NCI-H2107 treated with DMSO at 0.1 percent for 48 hours (cell line): ENCODE results near the gene VAV2.

Experiments
- DNase-seq: peaks from one replicate; lab custom pipeline; 2025; ENCODE audit not compliant: unreplicated experiment; lab: John Stamatoyannopoulos, UW

The VAV2 gene

DNA sequence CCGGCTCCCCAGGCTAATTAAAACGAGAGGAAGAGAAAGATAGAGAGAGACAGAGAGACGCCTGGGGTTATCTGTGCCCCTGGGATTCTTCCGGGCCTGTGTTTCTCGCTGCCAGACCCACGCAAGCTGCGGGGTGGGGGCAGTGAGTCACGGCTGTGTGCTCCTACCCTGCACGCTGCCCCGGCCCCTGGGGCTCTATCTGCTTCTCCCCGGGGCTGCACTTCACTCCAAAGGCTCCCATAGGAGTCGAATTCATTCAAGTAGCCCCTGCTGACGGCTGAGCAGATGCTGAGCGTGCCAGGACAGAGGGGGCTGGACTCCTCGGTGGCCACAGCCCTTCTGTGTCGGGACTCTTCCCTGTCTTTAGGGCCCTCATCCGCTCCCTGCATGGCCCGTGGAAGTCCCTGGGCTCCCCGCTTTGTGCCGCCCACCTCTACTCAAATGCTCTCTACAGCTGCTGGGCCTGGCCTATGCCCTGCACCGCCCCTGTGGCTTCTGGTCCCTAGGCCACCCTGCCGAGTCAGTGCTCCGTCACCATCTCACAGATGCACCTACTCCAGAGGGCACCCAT is 276.7 kb downstream of the VAV2 start:
- DNase-seq: no peak

GRCh38 chr9:133714606-133715294 is 277.4 kb downstream of the VAV2 start:
- DNase-seq: no peak

GRCh38 chr9:133713960-133714495 is 278.1 kb downstream of the VAV2 start:
- DNase-seq: no peak

DNA sequence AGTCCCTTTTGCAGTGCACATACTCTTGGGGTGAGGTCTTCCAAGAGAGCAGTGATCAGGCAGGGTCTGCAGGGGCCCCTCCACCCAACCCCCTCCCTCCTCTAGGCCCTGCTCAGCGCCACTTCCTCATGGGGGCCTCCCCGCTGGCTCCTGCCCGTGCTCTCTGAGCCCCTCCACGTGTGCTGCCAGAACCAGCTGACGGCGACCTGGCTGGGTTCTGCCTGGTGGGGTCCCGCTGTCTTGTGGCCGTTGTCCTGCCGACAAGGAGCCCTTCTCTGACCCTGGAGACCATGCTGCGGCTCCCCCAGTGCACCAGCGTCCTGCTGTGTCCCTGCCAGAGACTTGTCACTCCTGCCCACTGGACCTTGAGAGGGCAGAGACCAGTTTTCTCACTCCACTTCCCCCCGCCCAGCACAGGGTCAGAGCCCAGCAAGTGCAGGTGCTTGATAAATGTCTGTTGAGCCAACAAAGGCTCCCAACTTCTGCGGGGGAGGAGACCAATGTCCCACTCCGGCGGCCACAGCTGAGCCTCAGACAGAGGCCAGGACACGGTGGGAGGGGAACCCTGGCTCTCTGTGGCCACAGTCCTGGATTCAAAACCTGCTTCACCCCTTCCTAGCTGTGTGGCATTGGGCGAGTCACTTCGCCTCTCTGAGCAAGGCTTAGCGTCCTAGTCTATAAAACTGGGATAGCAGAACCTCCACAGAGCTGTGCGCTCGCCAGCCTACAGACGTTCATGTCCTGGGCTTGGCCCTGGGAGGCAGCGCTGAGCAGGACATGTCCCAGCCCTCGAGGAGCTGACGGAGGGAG is 278.8 kb downstream of the VAV2 start:
- DNase-seq: no peak

- no peak for DNase-seq
Measured at GRCh38 chr9:133712221-133713100, 279.7 kb downstream of the VAV2 start.
